HEK293T (cell line): ENCODE data around the gene MEIS1.
"Not testable (repeated sequence)": the region's sequence is repeated elsewhere in the genome, so short reads cannot be mapped to it uniquely, and the experiment has no call there.

ENCODE experiments used
- CTCF ChIA-PET: fragments of 350-600 bp; formaldehyde crosslinking; extraction: SDS; loops from one replicate; lab custom pipeline; 2021; ENCODE audit warnings: antibody characterized with exemption, inconsistent platforms; lab: Yijun Ruan, JAX
- POLR2A ChIA-PET: fragments of 350-600 bp; formaldehyde crosslinking; extraction: SDS; loops from one replicate; lab custom pipeline; 2020; ENCODE audit warnings: antibody characterized with exemption, inconsistent platforms; lab: Yijun Ruan, JAX
- DNase-seq: peaks from one replicate; pipeline ENCODE4 v3.0.0; 2012; ENCODE audit warnings: mixed read lengths; ENCODE audit errors: extremely low spot score
- ARNT ChIP-seq: fragments of 450-650 bp; IDR thresholded peaks from 2 replicates; pipeline ENCODE4 v1.6.1; 2017; ENCODE audit warnings: mild to moderate bottlenecking
- BHLHE40 ChIP-seq: fragments of 450-650 bp; IDR thresholded peaks from 2 replicates; pipeline ENCODE4 v1.6.1; 2016; ENCODE audit warnings: mild to moderate bottlenecking, moderate library complexity, borderline replicate concordance
- CTBP1 ChIP-seq: fragments of 450-650 bp; IDR thresholded peaks from 2 replicates; pipeline ENCODE4 v1.6.1; 2016; ENCODE audit warnings: borderline replicate concordance
- ELF4 ChIP-seq: fragments of 450-650 bp; IDR thresholded peaks from 2 replicates; pipeline ENCODE4 v1.6.1; 2017; ENCODE audit warnings: antibody characterized with exemption
- FOXA1 ChIP-seq: fragments of 450-650 bp; IDR thresholded peaks from 2 replicates; pipeline ENCODE4 v1.6.1; 2016; ENCODE audit warnings: mild to moderate bottlenecking
- FOXK2 ChIP-seq: fragments of 450-650 bp; IDR thresholded peaks from 2 replicates; pipeline ENCODE4 v1.6.1; 2016; ENCODE audit warnings: mild to moderate bottlenecking
- FOXM1 ChIP-seq: fragments of 450-650 bp; IDR thresholded peaks from 2 replicates; pipeline ENCODE4 v1.6.1; 2017; ENCODE audit warnings: mild to moderate bottlenecking, borderline replicate concordance
- HDGF ChIP-seq: fragments of 450-650 bp; IDR thresholded peaks from 2 replicates; pipeline ENCODE4 v1.6.1; 2017; ENCODE audit warnings: antibody characterized with exemption, borderline replicate concordance
- L3MBTL2 ChIP-seq: fragments of 450-650 bp; conservative IDR thresholded peaks from 2 replicates; pipeline ENCODE4 v1.6.1; 2016; ENCODE audit warnings: mild to moderate bottlenecking
- LEF1 ChIP-seq: fragments of 450-650 bp; IDR thresholded peaks from 2 replicates; pipeline ENCODE4 v1.6.1; 2017; ENCODE audit warnings: mild to moderate bottlenecking, borderline replicate concordance
- NFRKB ChIP-seq: fragments of 450-650 bp; IDR thresholded peaks from 2 replicates; pipeline ENCODE4 v1.6.1; 2016; ENCODE audit warnings: mild to moderate bottlenecking, moderate library complexity
- SP1 ChIP-seq: fragments of 450-650 bp; IDR thresholded peaks from 2 replicates; pipeline ENCODE4 v1.6.1; 2017
- SUZ12 ChIP-seq: fragments of 450-650 bp; IDR thresholded peaks from 2 replicates; pipeline ENCODE4 v1.6.1; 2016; ENCODE audit warnings: mild to moderate bottlenecking
- TARDBP ChIP-seq: fragments of 450-650 bp; IDR thresholded peaks from 2 replicates; pipeline ENCODE4 v1.6.1; 2016
- ZNF384 ChIP-seq: fragments of 450-650 bp; IDR thresholded peaks from 2 replicates; pipeline ENCODE4 v1.6.1; 2016
- TF ChIP-seq, protein P1 (sequence below): fragments of 450-650 bp; IDR thresholded peaks from 2 replicates; pipeline ENCODE4 v1.6.1; 2016

MEIS1 gene

DNA sequence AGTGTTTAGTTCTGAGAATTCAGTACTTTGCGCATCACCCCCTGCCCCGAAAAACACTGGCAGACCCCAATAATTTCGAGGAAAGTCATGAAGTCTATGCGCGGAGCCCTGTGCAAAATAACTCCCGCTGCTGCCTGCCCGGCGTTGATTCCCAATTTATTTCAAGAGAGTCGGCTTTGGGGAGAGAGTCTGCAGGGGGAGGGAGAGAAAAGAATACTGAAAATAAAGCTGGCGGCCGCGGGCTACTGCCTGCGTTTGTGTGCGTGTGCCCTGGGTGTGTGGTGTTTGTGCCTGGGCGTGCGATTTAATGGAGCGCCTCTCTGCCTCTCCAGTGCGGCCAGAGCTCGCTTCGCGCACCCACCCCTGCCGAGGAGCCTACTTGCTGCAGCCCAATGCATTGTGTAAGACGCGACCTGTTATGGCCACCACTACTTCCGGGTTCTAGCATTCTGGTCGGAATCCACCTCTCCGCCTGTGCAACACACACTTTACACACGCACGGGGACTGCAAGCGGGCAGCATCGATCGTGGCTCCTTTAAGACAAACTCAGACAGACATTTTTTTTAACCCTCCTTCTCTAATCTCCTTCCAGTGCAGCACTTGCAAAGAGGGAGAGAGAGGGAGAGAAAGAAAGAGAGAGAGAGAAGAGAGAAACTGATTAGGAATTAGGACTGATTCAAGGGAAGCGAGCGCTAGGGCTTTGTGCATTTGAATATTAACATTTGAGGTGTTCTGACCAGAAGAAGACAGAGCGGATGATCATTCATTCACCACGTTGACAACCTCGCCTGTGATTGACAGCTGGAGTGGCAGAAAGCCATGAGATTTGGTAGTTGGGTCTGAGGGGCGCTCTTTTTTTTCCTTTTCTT is at the start of gene MEIS1:
TSS of gene MEIS1 (plus strand) at position 447 of the 870 bp plus-strand sequence. CDS start 732 bp downstream, outside the sequence.
- peak; percentile 76 for DNase-seq
- CTCF ChIA-PET: interaction anchor here (1.1 to 2.2 kb wide), 3 partner anchors 63 to 140 kb away, joined by 4 to 7 read pairs (median 7); no protein-coding TSS in a partner anchor
- POLR2A ChIA-PET: interaction anchor here (1.0 to 4.4 kb wide), 33 partner anchors 10 to 773 kb away, joined by 3 to 64 read pairs (median 6); no protein-coding TSS in a partner anchor
- TF ChIP-seq SUZ12 (no peak), NFRKB (no peak), CTBP1 (peak; percentile 5; the same call in 1 of the 2 replicates), ZNF384 (peak; percentile 80), ELF4 (peak; percentile 99), L3MBTL2 (peak; percentile 25), LEF1 (no peak), BHLHE40 (peak; percentile 63; the same call in 1 of the 2 replicates), FOXM1 (peak; percentile 72; the same call in 1 of the 2 replicates), FOXA1 (no peak)
- TF ChIP-seq, protein P1, sequence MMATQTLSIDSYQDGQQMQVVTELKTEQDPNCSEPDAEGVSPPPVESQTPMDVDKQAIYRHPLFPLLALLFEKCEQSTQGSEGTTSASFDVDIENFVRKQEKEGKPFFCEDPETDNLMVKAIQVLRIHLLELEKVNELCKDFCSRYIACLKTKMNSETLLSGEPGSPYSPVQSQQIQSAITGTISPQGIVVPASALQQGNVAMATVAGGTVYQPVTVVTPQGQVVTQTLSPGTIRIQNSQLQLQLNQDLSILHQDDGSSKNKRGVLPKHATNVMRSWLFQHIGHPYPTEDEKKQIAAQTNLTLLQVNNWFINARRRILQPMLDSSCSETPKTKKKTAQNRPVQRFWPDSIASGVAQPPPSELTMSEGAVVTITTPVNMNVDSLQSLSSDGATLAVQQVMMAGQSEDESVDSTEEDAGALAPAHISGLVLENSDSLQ: peak; percentile 98

DNA sequence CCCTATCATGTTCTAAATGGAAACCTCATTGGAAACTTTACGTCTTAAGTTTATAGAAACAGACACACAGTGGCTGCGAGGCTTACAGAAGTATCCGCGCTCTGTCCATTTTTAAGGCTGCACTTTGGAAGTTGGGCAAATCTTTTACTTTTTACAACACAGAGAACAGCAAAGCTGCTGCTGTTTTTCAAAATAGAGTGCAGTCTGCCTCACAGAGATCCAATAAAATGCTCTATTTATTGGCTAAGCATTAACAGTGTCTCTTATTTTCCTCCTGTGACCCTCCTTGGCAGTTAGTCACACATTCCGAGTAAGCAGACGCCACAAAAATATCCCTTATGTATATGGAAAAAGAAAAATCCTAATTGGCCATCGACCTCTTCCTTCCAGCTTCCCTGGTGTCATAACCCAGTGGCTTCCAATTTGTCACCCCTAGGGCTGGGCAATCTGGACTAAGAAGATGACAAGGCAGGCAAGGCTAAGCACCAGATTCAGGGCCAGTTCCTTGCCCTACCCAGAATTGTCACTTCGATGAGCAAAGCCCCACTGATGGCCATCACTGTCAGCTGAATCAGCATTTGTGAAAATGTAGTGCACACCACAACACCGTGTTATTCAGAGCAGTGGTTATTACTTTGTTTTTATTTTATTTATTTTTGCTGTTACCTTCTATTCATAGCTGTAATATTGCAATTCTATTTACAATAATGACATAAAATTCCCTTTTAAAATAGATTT is 47.7 kb upstream of the MEIS1 start:
- ChIA-PET POLR2A (interaction anchor here (1.9 kb wide), 1 partner anchor 47 kb away, joined by 10 read pairs; the partner anchor contains the start of gene MEIS1), CTCF (interaction anchor here (1.2 kb wide), 2 partner anchors 23 to 63 kb away, joined by 3 to 4 read pairs; no protein-coding TSS in a partner anchor)
- no peak for DNase-seq
- TF ChIP-seq TARDBP (no peak), NFRKB (no peak), BHLHE40 (no peak), SP1 (no peak), FOXK2 (no peak), L3MBTL2 (no peak), LEF1 (no peak), ZNF384 (no peak), SUZ12 (no peak), FOXM1 (no peak), FOXA1 (no peak), HDGF (no peak), ELF4 (no peak), CTBP1 (no peak), ARNT (no peak)

DNA sequence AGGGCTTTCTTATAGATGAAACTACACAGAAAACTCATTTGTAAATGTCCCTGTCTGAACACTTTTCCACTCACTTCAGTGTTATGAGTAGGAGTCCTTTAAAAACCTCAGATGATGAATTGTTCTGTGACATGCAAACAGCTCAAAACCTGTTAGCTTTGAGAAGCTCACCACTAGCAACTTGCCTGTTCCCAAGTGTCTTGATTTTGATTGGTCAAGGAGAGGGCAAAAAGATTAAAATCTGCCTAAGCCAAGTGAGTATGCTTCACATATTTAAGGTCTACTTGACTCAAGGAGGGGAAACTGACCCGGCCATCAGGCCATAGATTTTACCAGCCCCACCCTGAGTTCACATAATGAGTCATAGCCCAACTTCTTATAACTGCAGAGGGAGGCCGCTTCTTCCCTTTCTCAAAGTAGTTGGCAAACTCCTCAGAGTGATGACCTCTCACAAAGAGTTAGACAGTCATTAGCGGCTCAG is 45.2 kb upstream of the MEIS1 start:
- POLR2A ChIA-PET: interaction anchor here (0.7 to 3.2 kb wide), 7 partner anchors 9 to 1673 kb away, joined by 3 to 19 read pairs (median 6); partner anchors contain the start of genes C1D and MEIS1
- DNase-seq: peak; percentile 21
- TF ChIP-seq BHLHE40: no peak
- no peak; the same call in 1 of the 2 replicates for TF ChIP-seq CTBP1
- no peak for TF ChIP-seq SP1
- TF ChIP-seq NFRKB: no peak
- no peak for TF ChIP-seq L3MBTL2
- no peak for TF ChIP-seq ZNF384
- no peak for TF ChIP-seq HDGF
- TF ChIP-seq ARNT: no peak; the same call in 1 of the 2 replicates
- TF ChIP-seq, protein P1: peak; percentile 93
- CTCF ChIA-PET: interaction anchor here (0.5 to 0.6 kb wide), 2 partner anchors 198 to 1430 kb away, joined by 3 read pairs; no protein-coding TSS in a partner anchor

DNA sequence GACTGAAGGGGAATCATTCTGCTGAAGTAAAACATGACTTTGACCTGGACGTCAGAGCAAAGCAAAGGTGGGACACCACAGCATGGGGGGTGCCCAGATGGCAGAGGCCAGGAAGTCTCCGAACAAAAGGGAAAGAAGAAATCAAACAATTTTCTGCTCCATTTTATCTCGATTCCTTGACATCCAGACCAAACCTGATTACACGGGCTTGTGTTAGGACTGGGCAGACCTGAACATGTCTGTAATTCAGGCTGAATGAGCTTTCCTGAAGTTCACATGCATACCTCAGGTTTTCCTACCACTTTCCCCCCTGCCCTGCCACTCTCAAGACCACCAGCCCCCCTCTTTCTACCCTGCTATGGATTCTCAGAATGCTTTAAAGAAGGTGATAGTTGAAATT is 44.8 kb upstream of the MEIS1 start:
- CTCF ChIA-PET: no interaction called here
- POLR2A ChIA-PET: interaction anchor here (0.7 to 3.2 kb wide), 8 partner anchors 9 to 1673 kb away, joined by 3 to 19 read pairs (median 4); partner anchors contain the start of genes C1D and MEIS1
- TF ChIP-seq FOXA1: no peak
- DNase-seq: no peak

DNA sequence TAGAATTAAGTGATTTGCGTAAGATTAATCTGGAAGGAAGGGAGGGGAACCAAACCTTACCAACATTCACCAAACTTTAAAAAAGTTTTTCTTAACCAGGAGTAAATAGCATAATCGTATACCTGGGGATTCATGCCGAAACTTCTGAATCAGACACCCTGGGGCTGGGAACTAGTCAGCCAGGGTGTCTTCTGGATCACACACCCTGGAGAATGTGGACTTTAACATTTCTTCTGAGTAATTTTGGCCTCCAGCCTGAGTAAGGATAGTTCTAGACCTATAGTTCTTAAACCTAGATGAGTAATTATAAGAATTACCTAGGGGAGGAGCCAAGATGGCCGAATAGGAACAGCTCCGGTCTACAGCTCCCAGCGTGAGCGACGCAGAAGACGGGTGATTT is 44.1 kb upstream of the MEIS1 start:
- no peak for DNase-seq
- TF ChIP-seq ELF4 (no peak), SP1 (no peak), BHLHE40 (no peak), LEF1 (no peak), L3MBTL2 (no peak), SUZ12 (no peak)
- POLR2A ChIA-PET: interaction anchor here (0.8 to 3.2 kb wide), 5 partner anchors 10 to 1112 kb away, joined by 3 to 19 read pairs (median 6); partner anchors contain the start of gene MEIS1
- CTCF ChIA-PET: interaction anchor here (0.6 kb wide), 1 partner anchor 346 kb away, joined by 4 read pairs; no protein-coding TSS in a partner anchor

DNA sequence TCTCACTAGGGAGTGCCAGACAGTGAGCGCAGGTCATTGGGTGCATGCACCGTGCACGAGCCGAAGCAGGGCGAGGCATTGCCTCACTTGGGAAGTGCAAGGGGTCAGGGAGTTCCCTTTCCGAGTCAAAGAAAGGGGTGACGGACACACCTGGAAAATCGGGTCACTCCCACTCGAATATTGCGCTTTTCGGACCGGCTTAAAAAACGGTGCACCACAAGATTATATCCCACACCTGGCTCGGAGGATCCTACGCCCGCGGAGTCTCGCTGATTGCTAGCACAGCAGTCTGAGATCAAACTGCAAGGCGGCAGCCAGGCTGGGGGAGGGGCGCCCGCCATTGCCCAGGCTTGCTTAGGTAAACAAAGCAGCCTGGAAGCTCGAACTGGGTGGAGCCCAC is 43.7 kb upstream of the MEIS1 start:
- DNase-seq: not testable (repeated sequence)
- peak; percentile 40; the same call in 1 of the 2 replicates for TF ChIP-seq L3MBTL2
- CTCF ChIA-PET: interaction anchor here (0.6 kb wide), 1 partner anchor 346 kb away, joined by 4 read pairs; no protein-coding TSS in a partner anchor
- POLR2A ChIA-PET: interaction anchor here (1.3 to 3.2 kb wide), 3 partner anchors 33 to 318 kb away, joined by 3 to 19 read pairs (median 8); partner anchors contain the start of gene MEIS1
